Stimulated activated memory B cell treated with anti-CD40 and anti-IgM and Interleukin-4, amounts not matched to agents 10 μg/mL and 1 μg/mL and 100 μg/mL, for 72 hours (primary cell): ENCODE data around the gene PLGRKT.

Experiments
- ATAC-seq: fragments of 150-1000 bp; cut with Tn5 transposase; 2 replicates; pipeline ENCODE4 v1.10.0; 2021
- H3K27ac Mint-ChIP-seq: one replicate; pipeline ENCODE4 v1.8.0; 2022; ENCODE audit warnings: mild to moderate bottlenecking, mixed read lengths
- H3K27me3 Mint-ChIP-seq: one replicate; pipeline ENCODE4 v1.8.0; 2022; ENCODE audit warnings: mixed read lengths
- H3K36me3 Mint-ChIP-seq: one replicate; pipeline ENCODE4 v1.8.0; 2022; ENCODE audit warnings: mixed read lengths
- H3K4me1 Mint-ChIP-seq: one replicate; pipeline ENCODE4 v1.8.0; 2022; ENCODE audit warnings: mixed read lengths
- H3K4me3 Mint-ChIP-seq: one replicate; pipeline ENCODE4 v1.8.0; 2022; ENCODE audit warnings: mild to moderate bottlenecking, moderate library complexity, mixed read lengths
- H3K9me3 Mint-ChIP-seq: one replicate; pipeline ENCODE4 v1.8.0; 2022; ENCODE audit warnings: mixed read lengths

Gene PLGRKT

GRCh38 chr9:5389109-5389732, 48.5 kb downstream of the PLGRKT start:
- H3K27me3 Mint-ChIP-seq = no peaks in the 10 kb centered on the region
- H3K4me3 Mint-ChIP-seq = no peak overlapping the region
- no peaks in the 10 kb centered on the region for H3K9me3 Mint-ChIP-seq
- H3K36me3 Mint-ChIP-seq = peaks cover 5% of the 10 kb centered on the region
- ATAC-seq = peak; percentile 61
- peaks cover 13% of the 10 kb centered on the region for H3K4me1 Mint-ChIP-seq
- H3K27ac Mint-ChIP-seq = no peak overlapping the region

GRCh38 chr9:5388026-5388819, 49.5 kb downstream of the PLGRKT start:
- Mint-ChIP-seq H3K27ac (no peak overlapping the region), H3K36me3 (peaks cover 6% of the 10 kb centered on the region), H3K9me3 (no peaks in the 10 kb centered on the region), H3K4me1 (peaks cover 19% of the 10 kb centered on the region), H3K4me3 (no peak overlapping the region), H3K27me3 (no peaks in the 10 kb centered on the region)
- ATAC-seq = no peak

GRCh38 chr9:5384436-5384835, 53.3 kb downstream of the PLGRKT start:
- no peaks in the 10 kb centered on the region for H3K9me3 Mint-ChIP-seq
- H3K4me1 Mint-ChIP-seq = peaks cover 30% of the 10 kb centered on the region
- H3K4me3 Mint-ChIP-seq = no peak overlapping the region
- H3K27me3 Mint-ChIP-seq = no peaks in the 10 kb centered on the region
- ATAC-seq = no peak
- no peak overlapping the region for H3K27ac Mint-ChIP-seq
- H3K36me3 Mint-ChIP-seq = peaks cover 29% of the 10 kb centered on the region

- H3K27ac Mint-ChIP-seq = peak overlapping the region; percentile 25
- H3K9me3 Mint-ChIP-seq = no peaks in the 10 kb centered on the region
- H3K36me3 Mint-ChIP-seq = peaks cover 34% of the 10 kb centered on the region
- no peaks in the 10 kb centered on the region for H3K27me3 Mint-ChIP-seq
- peak; percentile 41 for ATAC-seq
- no peak overlapping the region for H3K4me3 Mint-ChIP-seq
- H3K4me1 Mint-ChIP-seq = peaks cover 24% of the 10 kb centered on the region
These were observed 55.2 kb downstream of the PLGRKT start for GRCh38 chr9:5382479-5382878.

GRCh38 chr9:5375790-5376477, 61.8 kb downstream of the PLGRKT start:
- no peak overlapping the region for H3K27ac Mint-ChIP-seq
- no peak for ATAC-seq
- peaks cover 38% of the 10 kb centered on the region for H3K36me3 Mint-ChIP-seq
- no peak overlapping the region for H3K4me3 Mint-ChIP-seq
- H3K9me3 Mint-ChIP-seq = peaks cover 3% of the 10 kb centered on the region
- peaks cover 12% of the 10 kb centered on the region for H3K4me1 Mint-ChIP-seq
- no peaks in the 10 kb centered on the region for H3K27me3 Mint-ChIP-seq

- Mint-ChIP-seq H3K27ac (no peak overlapping the region), H3K4me3 (no peak overlapping the region), H3K27me3 (no peaks in the 10 kb centered on the region), H3K4me1 (peaks cover 12% of the 10 kb centered on the region), H3K9me3 (peaks cover 3% of the 10 kb centered on the region), H3K36me3 (peaks cover 32% of the 10 kb centered on the region)
- no peak for ATAC-seq
These were observed 62.6 kb downstream of the PLGRKT start for GRCh38 chr9:5375091-5375490.

- no peak overlapping the region for H3K27ac Mint-ChIP-seq
- no peaks in the 10 kb centered on the region for H3K9me3 Mint-ChIP-seq
- H3K36me3 Mint-ChIP-seq = peaks cover 26% of the 10 kb centered on the region
- H3K4me1 Mint-ChIP-seq = peaks cover 11% of the 10 kb centered on the region
- no peak for ATAC-seq
- H3K4me3 Mint-ChIP-seq = no peak overlapping the region
- H3K27me3 Mint-ChIP-seq = no peaks in the 10 kb centered on the region
These were observed 73.3 kb downstream of the PLGRKT start for GRCh38 chr9:5364294-5365024.

GRCh38 chr9:5361326-5362010, 76.3 kb downstream of the PLGRKT start:
- H3K9me3 Mint-ChIP-seq = no peaks in the 10 kb centered on the region
- H3K4me3 Mint-ChIP-seq = no peak overlapping the region
- H3K27me3 Mint-ChIP-seq = no peaks in the 10 kb centered on the region
- ATAC-seq = no peak
- H3K36me3 Mint-ChIP-seq = peaks cover 36% of the 10 kb centered on the region
- no peaks in the 10 kb centered on the region for H3K4me1 Mint-ChIP-seq
- H3K27ac Mint-ChIP-seq = no peak overlapping the region

- Mint-ChIP-seq H3K27me3 (no peaks in the 10 kb centered on the region), H3K27ac (no peak overlapping the region), H3K9me3 (no peaks in the 10 kb centered on the region), H3K4me1 (no peaks in the 10 kb centered on the region), H3K36me3 (peaks cover 34% of the 10 kb centered on the region), H3K4me3 (no peak overlapping the region)
- ATAC-seq = no peak
These were observed 77.4 kb downstream of the PLGRKT start for GRCh38 chr9:5360341-5360740.

GRCh38 chr9:5357431-5358105, 80.2 kb downstream of the PLGRKT start:
- H3K36me3 Mint-ChIP-seq = peaks cover 22% of the 10 kb centered on the region
- H3K4me3 Mint-ChIP-seq = no peak overlapping the region
- no peak overlapping the region for H3K27ac Mint-ChIP-seq
- H3K27me3 Mint-ChIP-seq = no peaks in the 10 kb centered on the region
- peaks cover 4% of the 10 kb centered on the region for H3K4me1 Mint-ChIP-seq
- ATAC-seq = no peak
- no peaks in the 10 kb centered on the region for H3K9me3 Mint-ChIP-seq

GRCh38 chr9:5355817-5356216, 81.9 kb downstream of the PLGRKT start:
- no peaks in the 10 kb centered on the region for H3K27me3 Mint-ChIP-seq
- H3K27ac Mint-ChIP-seq = no peak overlapping the region
- H3K4me1 Mint-ChIP-seq = peaks cover 10% of the 10 kb centered on the region
- ATAC-seq = no peak
- no peak overlapping the region for H3K4me3 Mint-ChIP-seq
- H3K36me3 Mint-ChIP-seq = peaks cover 17% of the 10 kb centered on the region
- peaks cover 4% of the 10 kb centered on the region for H3K9me3 Mint-ChIP-seq

GRCh38 chr9:5355226-5355625, 82.5 kb downstream of the PLGRKT start:
- Mint-ChIP-seq H3K27me3 (no peaks in the 10 kb centered on the region), H3K4me1 (peaks cover 10% of the 10 kb centered on the region), H3K36me3 (peaks cover 18% of the 10 kb centered on the region), H3K27ac (no peak overlapping the region), H3K9me3 (peaks cover 4% of the 10 kb centered on the region), H3K4me3 (no peak overlapping the region)
- no peak for ATAC-seq

- Mint-ChIP-seq H3K27me3 (no peaks in the 10 kb centered on the region), H3K9me3 (peaks cover 8% of the 10 kb centered on the region), H3K27ac (no peak overlapping the region), H3K36me3 (peaks cover 24% of the 10 kb centered on the region), H3K4me1 (peaks cover 10% of the 10 kb centered on the region), H3K4me3 (no peak overlapping the region)
- ATAC-seq = no peak
These were observed 83.5 kb downstream of the PLGRKT start for GRCh38 chr9:5354184-5354583.

GRCh38 chr9:5352637-5353248, 85.0 kb downstream of the PLGRKT start:
- H3K27me3 Mint-ChIP-seq = no peaks in the 10 kb centered on the region
- H3K4me1 Mint-ChIP-seq = peaks cover 10% of the 10 kb centered on the region
- H3K36me3 Mint-ChIP-seq = peaks cover 18% of the 10 kb centered on the region
- no peak for ATAC-seq
- peaks cover 10% of the 10 kb centered on the region for H3K9me3 Mint-ChIP-seq
- H3K27ac Mint-ChIP-seq = no peak overlapping the region
- H3K4me3 Mint-ChIP-seq = no peak overlapping the region
